Measurements from ENCODE around the gene MALSU1.
A peak's percentile ranks its signal among the peaks of the same experiment; 100 is the strongest.
"Not testable (repeated sequence)": the region's sequence is repeated elsewhere in the genome, so short reads cannot be mapped to it uniquely, and the experiment has no call there.

Gene MALSU1

GRCh38 chr7:23287612-23288011 lies 11.5 kb upstream of the MALSU1 start:
- no peak for DNase-seq

- no peak for DNase-seq
These were observed 8.1 kb upstream of the MALSU1 start for GRCh38 chr7:23290993-23291392.

- no peak for DNase-seq
These were observed 7.1 kb upstream of the MALSU1 start for GRCh38 chr7:23291957-23292560.

GRCh38 chr7:23292623-23293022 lies 6.5 kb upstream of the MALSU1 start:
- no peak for DNase-seq

- DNase-seq = no peak
These were observed 5.6 kb upstream of the MALSU1 start for GRCh38 chr7:23293500-23294073.

- no peak for DNase-seq
These were observed 4.4 kb upstream of the MALSU1 start for GRCh38 chr7:23294549-23295400.

GRCh38 chr7:23295401-23295697 lies 3.8 kb upstream of the MALSU1 start:
- no peak for DNase-seq

- DNase-seq = no peak
These were observed 828 bp upstream of the MALSU1 start for GRCh38 chr7:23298141-23298881.

- DNase-seq = peak; percentile 4
These were observed 696 bp downstream of the MALSU1 start for GRCh38 chr7:23299770-23300300.

- no peak for DNase-seq
These were observed 7.9 kb downstream of the MALSU1 start for GRCh38 chr7:23306936-23307521.

GRCh38 chr7:23308754-23309153 lies 9.6 kb downstream of the MALSU1 start:
- no peak for DNase-seq

GRCh38 chr7:23312141-23312540 lies 13.0 kb downstream of the MALSU1 start:
- DNase-seq = not testable (repeated sequence)

GRCh38 chr7:23315366-23315765 lies 16.2 kb downstream of the MALSU1 start:
- no peak for DNase-seq

GRCh38 chr7:23331132-23331531 lies 32.0 kb downstream of the MALSU1 start:
- DNase-seq = no peak

- no peak for DNase-seq
These were observed 33.1 kb downstream of the MALSU1 start for GRCh38 chr7:23332193-23332592.

GRCh38 chr7:23332910-23333612 lies 33.9 kb downstream of the MALSU1 start:
- no peak for DNase-seq

- DNase-seq = no peak
These were observed 34.6 kb downstream of the MALSU1 start for GRCh38 chr7:23333671-23334246.

GRCh38 chr7:23334482-23335056 lies 35.4 kb downstream of the MALSU1 start:
- DNase-seq = no peak

- DNase-seq = no peak
These were observed 36.0 kb downstream of the MALSU1 start for GRCh38 chr7:23335136-23335535.

- no peak for DNase-seq
These were observed 36.5 kb downstream of the MALSU1 start for GRCh38 chr7:23335621-23336020.

GRCh38 chr7:23336086-23336485 lies 36.9 kb downstream of the MALSU1 start:
- no peak for DNase-seq

Measured in stimulated activated naive CD4-positive, alpha-beta T cell treated with Interleukin-2 at 50 U/mL for 16 hours (primary cell).